GM23248 (cell line): ENCODE measurements around the gene MYOM1.

Source experiments
- EZH2 ChIP-seq: fragments of 200-600 bp; sonication (generic); IDR thresholded peaks from 2 replicates; pipeline ENCODE4 v1.6.1; 2018; ENCODE audit warnings: antibody characterized with exemption, mild to moderate bottlenecking; ENCODE audit not compliant: insufficient read depth, poor library complexity, severe bottlenecking
- EZH2phosphoT487 ChIP-seq: fragments of 200-600 bp; sonication (generic); IDR thresholded peaks from 2 replicates; pipeline ENCODE4 v1.6.1; 2018; ENCODE audit warnings: antibody characterized with exemption, moderate library complexity, mild to moderate bottlenecking, low read depth; ENCODE audit not compliant: insufficient read depth

DNA sequence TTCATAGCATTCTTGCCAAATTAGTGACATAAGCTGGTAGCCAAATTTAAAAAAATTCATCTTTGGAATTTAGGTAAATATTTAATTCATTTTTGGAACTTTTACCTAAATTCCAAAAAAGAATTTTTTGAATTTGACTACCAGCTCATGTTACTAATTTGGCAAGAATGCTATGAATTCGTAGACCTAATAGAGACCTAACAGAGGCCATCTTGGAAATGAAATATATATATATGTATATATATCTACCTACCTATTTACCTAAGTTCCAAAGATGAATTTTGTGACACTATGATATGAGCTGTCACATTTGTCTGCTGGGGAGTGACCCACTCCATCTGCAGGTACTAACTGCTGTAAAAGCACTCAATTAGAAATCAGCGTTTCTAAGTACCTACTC, 65.6 kb downstream of the MYOM1 start:
- TF ChIP-seq EZH2 = no peak
- no peak for TF ChIP-seq EZH2phosphoT487
